GM19328 (cell line): ENCODE data around the gene OR2Z1.

Experiments used
- ATAC-seq: cut with Tn5 transposase; IDR thresholded peaks from one replicate; pipeline ENCODE4 v1.9.1; 2021; ENCODE audit warnings: mild to moderate bottlenecking, moderate library complexity; ENCODE audit not compliant: unreplicated experiment

The OR2Z1 gene, protein sequence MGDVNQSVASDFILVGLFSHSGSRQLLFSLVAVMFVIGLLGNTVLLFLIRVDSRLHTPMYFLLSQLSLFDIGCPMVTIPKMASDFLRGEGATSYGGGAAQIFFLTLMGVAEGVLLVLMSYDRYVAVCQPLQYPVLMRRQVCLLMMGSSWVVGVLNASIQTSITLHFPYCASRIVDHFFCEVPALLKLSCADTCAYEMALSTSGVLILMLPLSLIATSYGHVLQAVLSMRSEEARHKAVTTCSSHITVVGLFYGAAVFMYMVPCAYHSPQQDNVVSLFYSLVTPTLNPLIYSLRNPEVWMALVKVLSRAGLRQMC

DNA sequence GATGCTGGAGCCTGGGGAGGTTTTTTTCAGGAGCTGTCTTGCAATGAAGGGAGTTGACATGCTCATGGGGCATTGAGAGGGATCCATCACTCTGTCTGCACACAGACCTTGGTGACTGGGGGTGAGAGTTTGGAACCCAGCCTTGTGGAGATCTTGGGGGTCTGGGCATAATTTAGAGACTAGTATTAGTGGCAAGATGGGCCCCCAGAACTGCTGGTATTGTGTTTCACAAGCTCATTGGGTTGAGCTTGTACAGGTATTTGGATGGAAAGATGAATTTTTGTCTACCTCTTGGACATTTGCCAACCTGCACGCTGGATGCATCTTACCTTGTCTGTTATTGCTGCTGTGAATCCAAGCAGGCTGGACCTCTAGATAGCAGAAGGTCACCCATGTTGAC is at the start of gene OR2Z1:
Gene OR2Z1 (plus strand): TSS at position 301 of the 400 bp plus-strand sequence. CDS start 9,395 bp downstream, outside the sequence.
- ATAC-seq, result no peak

GRCh38 chr19:8673276-8673891 is 48.0 kb upstream of the OR2Z1 start:
- no peak for ATAC-seq

DNA sequence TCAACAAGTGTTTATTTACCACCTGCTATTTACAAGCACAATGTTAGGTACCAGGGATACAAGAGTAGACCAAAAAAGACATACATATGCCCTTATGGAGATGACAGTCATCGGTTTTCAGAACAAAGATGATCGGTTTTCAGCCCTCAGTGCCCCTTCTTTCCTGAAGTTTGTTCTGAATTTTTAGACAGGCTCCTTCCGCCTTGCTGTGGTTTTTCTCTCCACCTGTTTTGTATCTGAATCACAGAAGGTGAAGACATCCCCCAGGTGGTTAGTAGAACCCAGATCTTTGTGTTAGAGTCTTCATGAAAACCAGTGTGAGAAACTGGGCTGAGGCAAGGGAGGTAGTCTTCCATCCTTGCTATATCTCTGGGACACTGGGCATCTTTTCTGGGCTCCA is 46.4 kb upstream of the OR2Z1 start:
- no peak for ATAC-seq

DNA sequence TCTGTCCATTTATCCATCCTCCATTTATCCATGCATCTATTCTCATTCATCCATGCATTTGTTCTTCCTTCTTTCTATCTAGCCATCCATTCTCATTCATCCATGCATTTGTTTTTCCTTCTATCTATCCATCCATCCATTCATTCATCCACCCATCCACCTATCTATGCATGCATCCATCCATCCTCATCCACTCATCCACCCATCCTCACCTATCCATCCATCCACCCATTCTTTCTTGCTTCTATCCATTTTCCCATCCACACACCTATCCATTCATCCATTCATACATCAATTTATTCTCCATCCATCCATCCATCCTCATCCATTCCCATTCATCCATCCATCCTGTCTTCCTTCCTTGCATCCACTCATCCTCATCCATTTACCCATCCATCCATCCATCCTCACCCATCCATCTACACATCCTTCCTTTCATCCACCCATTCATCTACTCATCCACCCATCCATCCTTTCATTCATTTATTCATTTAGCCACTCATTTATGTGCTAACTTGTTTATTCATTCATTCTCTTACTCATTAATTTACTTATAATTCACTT is 43.1 kb upstream of the OR2Z1 start:
- ATAC-seq, result no peak

DNA sequence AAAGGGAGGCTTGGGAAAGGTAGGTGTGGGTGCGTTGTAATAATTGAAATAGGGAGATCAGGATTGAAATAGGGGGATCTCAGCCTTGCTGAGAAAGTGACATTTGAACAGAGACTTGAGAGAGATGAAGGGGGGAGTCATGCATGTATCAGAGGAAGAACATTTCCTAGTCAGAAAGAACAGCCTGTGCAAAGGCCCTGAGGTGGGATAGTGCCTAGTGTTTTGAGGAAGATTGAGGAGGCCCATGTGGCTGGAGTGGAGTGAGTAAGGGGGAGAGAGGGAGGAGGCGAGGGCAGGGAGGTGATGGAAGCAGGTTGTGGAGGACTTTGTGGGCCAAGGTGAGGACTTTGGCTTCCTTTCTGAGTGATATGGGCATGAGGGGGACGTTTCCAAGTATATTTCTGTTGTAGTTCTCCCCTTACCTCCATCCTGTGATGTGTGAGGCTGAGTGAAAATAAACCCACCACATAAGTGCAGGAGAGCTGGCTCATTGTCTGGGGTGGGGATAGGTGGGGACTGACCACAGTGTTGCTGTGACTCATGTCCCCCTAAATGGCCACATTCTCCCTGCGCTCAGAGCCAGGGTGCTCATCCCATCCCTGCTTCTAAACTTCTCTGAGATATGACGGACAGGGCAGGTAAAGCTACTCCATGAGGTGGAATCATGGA is 40.6 kb upstream of the OR2Z1 start:
- ATAC-seq, result no peak

GRCh38 chr19:8681345-8682029 is 39.9 kb upstream of the OR2Z1 start:
- no peak for ATAC-seq

DNA sequence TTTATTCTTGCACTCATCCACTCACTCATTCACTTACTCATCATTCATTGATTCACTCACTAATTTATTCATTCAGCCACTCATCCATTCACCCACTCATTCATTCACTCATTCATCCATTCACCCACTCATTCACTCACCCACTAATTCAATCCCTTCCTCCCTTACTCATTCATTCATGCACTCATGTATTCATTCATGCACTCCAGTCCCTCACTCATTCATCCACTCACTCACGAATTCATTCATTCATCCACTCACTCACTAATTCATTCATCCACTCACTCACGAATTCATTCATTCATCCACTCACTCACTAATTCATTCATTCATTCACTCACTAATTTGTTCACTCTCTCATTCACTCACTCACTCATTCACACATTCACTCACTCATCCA is 39.0 kb upstream of the OR2Z1 start:
- no peak for ATAC-seq

GRCh38 chr19:8682931-8683330 is 38.5 kb upstream of the OR2Z1 start:
- ATAC-seq, result no peak

DNA sequence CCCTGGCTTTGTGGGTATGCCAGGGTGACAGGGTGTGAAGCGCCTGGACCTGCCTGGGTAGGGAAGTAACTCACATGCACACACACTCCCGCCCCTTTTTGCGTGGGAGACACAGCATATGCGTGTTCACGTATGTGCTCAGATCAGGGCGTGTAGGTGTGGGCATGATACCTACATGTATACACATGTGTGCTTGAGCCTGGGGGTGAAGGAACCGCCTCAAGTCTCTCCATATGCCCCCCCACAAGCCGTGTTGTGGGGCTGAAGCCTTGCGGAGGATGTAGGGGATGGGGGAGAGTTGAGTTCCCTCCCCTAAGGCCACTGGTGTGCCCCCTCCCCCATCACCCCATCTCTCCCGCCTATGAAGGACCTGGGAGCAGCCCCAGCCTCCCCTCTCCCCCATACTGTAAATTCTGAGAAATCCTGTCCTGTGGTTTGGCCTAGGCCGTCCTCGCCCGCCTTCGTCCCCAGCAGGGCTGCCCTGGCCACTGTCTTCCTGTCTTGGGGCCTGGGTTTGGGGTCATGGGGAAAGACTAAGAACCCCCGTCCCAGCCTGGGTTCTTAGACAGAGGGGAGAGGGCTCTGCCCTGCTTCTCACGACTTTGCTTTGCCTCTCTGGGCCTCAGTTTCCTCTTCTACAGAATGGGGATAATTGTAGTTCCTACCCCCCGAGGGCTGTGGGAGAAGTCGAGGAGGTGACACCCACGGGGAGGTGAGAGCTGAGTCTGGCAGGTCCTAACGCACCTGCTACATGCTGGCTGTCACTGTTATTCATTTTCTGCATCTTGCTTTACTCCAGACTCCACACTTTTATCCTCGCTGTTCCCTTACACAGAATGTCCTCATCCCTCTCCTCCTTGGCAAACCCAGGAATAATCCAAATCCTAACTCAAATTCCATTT is 37.2 kb upstream of the OR2Z1 start:
- ATAC-seq, result no peak

- ATAC-seq, result no peak
Measured at GRCh38 chr19:8686549-8686948, 34.9 kb upstream of the OR2Z1 start.

DNA sequence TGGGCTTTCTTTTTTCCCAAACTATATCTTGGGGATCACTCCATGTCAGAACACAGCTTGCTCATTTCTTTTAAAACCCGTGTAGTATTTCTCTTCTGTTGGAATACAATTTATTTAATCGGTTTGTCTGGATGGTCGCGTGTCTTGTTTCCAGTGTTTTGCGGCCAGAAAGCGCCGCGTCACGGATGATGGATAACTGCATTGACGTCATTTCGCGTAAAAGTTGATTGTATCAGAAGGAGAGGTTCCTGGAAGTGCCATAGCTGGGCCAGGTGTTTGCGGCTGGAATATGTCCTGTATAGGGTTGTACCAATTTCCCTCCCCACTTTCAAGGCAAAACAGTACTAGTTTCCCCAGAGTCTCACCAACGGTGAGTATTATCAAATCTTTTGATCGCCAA is 32.5 kb upstream of the OR2Z1 start:
- ATAC-seq, result no peak

DNA sequence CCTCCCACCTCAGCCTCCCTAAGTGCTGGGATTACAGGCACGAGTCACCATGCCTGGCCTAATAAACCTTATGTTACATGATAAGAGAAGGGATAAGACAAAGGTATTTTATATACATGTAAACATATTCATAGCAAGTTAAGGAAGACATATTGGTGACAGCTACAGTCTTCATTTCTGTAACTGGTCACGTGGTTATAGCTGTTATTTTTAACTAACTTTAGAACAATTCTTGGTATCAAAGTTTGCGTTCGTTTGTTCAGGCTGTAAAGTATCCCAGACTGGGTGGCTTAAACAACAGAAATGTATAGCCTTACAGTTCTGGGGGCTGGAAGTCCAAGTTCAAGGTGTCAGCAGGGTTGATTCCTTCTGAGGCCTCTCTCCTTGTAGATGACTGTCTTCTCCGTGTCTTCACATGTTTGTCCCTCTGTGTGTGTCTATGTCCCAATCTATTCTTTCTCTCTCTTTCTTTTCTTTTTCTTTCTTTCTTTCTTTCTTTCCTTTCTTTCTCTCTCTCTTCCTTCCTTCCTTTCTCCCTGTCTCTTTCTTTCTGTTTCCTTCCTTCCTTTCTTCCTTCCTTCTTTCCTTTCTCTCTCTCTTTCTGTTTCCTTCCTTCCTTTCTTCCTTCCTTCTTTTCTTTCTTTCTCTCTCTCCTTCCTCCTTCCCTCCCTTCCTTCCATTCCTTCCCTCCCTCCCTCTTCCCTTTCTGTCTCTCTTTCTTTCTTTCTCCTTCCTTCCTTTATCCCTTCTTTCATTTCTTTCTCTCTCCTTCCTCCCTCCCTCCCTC is 30.5 kb upstream of the OR2Z1 start:
- ATAC-seq, result no peak

GRCh38 chr19:8695501-8695900 is 25.9 kb upstream of the OR2Z1 start:
- ATAC-seq, result no peak

DNA sequence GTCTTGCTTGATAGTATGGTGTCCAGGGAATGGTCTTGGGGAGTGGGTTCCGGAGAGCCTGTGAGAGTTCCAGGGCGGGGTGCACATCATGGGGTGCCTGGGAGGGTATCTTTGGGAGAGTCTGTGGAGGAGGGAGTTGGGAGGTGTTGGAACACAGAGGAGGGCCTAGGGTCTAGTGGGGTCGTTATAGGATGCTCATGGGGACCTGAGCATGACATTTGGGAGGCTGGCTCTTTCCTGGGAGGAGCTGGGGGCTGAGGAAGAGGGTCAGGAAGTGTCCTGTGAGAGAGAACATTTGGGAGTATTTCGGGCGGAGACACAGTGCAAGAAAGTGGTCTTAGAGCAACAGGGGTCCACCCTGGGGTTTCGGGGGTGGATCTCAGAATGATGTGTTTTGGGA is 25.5 kb upstream of the OR2Z1 start:
- no peak for ATAC-seq

- ATAC-seq, result no peak
Measured at GRCh38 chr19:8696993-8697392, 24.4 kb upstream of the OR2Z1 start.

DNA sequence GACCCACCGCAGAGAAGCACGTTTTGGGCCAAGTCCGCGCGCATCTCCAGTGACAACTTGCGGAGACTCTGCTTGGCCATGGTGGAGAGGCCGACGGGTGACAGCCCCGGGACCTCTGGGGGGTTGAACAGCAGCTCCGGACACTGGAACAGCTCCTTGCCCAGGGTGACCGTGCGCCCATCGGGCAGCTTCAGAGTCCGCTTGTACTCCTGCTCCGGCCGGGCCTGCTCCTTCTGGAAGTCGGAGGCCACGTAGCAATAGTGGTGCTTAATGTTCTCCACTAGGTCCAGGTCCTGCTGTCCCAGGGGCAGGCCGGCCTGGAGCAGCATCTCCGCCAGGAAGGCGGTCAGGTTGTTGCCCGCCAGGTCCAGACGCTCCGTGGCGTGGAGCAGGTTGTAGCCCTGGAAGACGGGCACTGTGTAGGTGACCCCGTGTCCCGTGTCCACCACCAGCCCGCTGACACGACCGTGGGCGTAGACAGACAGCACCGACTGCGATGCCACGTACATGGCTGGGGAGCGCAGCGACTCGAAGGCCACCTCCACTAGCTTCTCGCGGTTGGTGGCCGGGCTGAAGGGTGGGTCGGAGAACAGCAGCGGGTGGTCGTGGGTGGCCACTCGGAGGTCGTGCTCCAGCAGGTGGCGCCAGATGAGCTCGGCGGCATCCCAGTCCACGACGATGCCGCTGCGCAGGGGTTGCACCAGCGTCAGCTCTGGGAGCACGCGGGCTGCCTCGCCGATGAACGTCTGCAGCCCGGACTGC is 23.6 kb upstream of the OR2Z1 start:
- no peak for ATAC-seq

DNA sequence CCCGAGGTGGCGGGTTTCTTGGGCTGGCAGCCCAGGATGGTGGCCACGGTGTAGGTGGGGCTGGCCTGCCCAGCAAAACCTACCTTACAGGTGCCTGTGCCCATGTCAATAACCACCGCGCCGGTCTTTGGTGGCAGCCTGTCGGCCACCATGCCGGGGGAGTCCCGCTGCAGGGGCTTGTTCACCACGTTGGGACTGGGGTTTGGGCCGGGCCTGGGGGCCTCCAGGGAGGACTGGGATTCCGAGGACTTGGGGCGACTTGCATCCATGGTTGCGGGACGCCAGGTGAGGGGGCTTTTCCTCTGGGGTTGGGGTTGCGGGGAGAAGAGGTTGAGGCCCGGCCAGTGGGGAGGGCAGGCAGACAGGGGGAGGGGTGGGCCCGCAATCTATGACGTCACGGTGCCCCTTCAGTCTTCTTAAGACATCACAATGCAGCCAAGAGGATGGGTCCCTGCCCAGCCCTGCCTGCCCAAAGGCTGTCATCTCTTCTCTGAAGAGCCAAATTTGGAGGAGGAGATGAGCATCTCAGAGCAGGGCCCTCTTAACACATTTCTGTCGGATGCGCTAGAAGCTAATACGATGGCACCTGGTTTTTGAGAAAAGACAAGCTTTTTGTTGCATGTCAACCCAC is 22.9 kb upstream of the OR2Z1 start, which contains the start of gene ACTL9:
Gene ACTL9 (minus strand): TSS at position 363 of the 631 bp plus-strand sequence. CDS start 94 bp downstream, at position 269.
- ATAC-seq, result no peak

GRCh38 chr19:8699908-8700307 is 21.5 kb upstream of the OR2Z1 start:
- no peak for ATAC-seq
